HepG2 (cell line): Measurements from ENCODE around the gene NUDT6. TPM values are rescaled to one million over a fixed set of nuclear protein-coding genes. Genes with fewer than 3 reads are reported as not detected.

Experiments used
- ATAC-seq: fragments of 200-7000 bp; cut with Tn5 transposase; 3 replicates; pipeline ENCODE4 v1.9.1; 2020; ENCODE audit warnings: mild to moderate bottlenecking, moderate library complexity
- BruUV-seq: library from RNA; stranded (reverse); fragments of 400-500 nt; replicated peaks from 2 replicates; lab custom pipeline; 2021; lab: Mats Ljungman, UMichigan
- CTCF ChIA-PET: fragments of 300-600 bp; formaldehyde crosslinking; extraction: SDS; loops from one replicate; lab custom pipeline; 2021; ENCODE audit warnings: low total read pairs, inconsistent platforms, low intra/inter-chr PET ratio; lab: Yijun Ruan, JAX
- POLR2A ChIA-PET: fragments of 350-600 bp; sonication (Branson Sonifier 250); formaldehyde crosslinking; loops from one replicate; lab custom pipeline; 2020; ENCODE audit warnings: antibody characterized with exemption, inconsistent platforms; lab: Yijun Ruan, JAX
- DNase-seq: peaks from one replicate; pipeline ENCODE4 v3.0.0-alpha.2; 2015; ENCODE audit warnings: low spot score
- FAIRE-seq: peaks from 3 replicates; lab custom pipeline; 2011; peaks lifted over from hg19 to GRCh38; lab: Jason Lieb, UNC
- H2AFZ ChIP-seq: one replicate; pipeline ENCODE4 v1.6.1; 2011; ENCODE audit warnings: low read length, inconsistent platforms
- H3K27ac ChIP-seq: fragments of 300-600 bp; 3 replicates; pipeline ENCODE4 v1.8.0; 2011; ENCODE audit warnings: mixed run types, mild to moderate bottlenecking, mixed read lengths, low read length, inconsistent platforms; ENCODE audit not compliant: insufficient read depth; ENCODE audit errors: extremely low read length
- H3K27me3 ChIP-seq, 2 experiments: fragments of 200-600 bp in 1 of 2; 2 replicates in 1 of 2; 3 replicates in 1 of 2; pipeline versions ENCODE4 v1.6.0 to v1.8.0; 2011; ENCODE audit warnings: low read length in 2 of 2, mild to moderate bottlenecking in 2 of 2, moderate library complexity in 2 of 2, inconsistent platforms in 1 of 2; ENCODE audit not compliant: insufficient read depth in 2 of 2, control insufficient read depth in 1 of 2
- H3K36me3 ChIP-seq, 2 experiments: fragments of 200-600 bp in 1 of 2; replicated peaks in 1 of 2; 2 replicates in 1 of 2; 3 replicates in 1 of 2; pipeline versions ENCODE4 v1.5.1 to v1.8.0; 2011; ENCODE audit warnings: low read length in 2 of 2, inconsistent platforms in 1 of 2; ENCODE audit not compliant: insufficient read depth in 2 of 2, control insufficient read depth in 1 of 2
- H3K4me1 ChIP-seq: 2 replicates; pipeline ENCODE4 v1.5.1; 2012; ENCODE audit warnings: low read length, inconsistent platforms; ENCODE audit not compliant: insufficient read depth
- H3K4me2 ChIP-seq: 2 replicates; pipeline ENCODE4 v1.6.0; 2011; ENCODE audit warnings: low read depth, low read length, inconsistent platforms
- H3K4me3 ChIP-seq, 3 experiments: fragments of 200-600 bp in 1 of 3; sonication (generic), shearing (Covaris generic) in 1 of 3; replicated peaks in 1 of 3; 2 replicates each; pipeline ENCODE4 v1.5.1; 2011 to 2016; ENCODE audit warnings: low read length in 3 of 3, inconsistent platforms in 2 of 3, low read depth in 2 of 3, mild to moderate bottlenecking in 2 of 3, control low read depth in 1 of 3, mixed read lengths in 1 of 3; ENCODE audit not compliant: insufficient read depth in 1 of 3
- H3K79me2 ChIP-seq: one replicate; pipeline ENCODE4 v1.6.1; 2011; ENCODE audit warnings: low read length, inconsistent platforms; ENCODE audit not compliant: insufficient read depth
- H3K9ac ChIP-seq: 2 replicates; pipeline ENCODE4 v1.6.0; 2011; ENCODE audit warnings: mild to moderate bottlenecking, low read depth, low read length, inconsistent platforms; ENCODE audit not compliant: insufficient read depth
- H3K9me3 ChIP-seq: 2 replicates; pipeline ENCODE4 v1.5.1; 2012; ENCODE audit warnings: mild to moderate bottlenecking, low read length
- H4K20me1 ChIP-seq: 2 replicates; pipeline ENCODE4 v1.6.0; 2011; ENCODE audit warnings: inconsistent platforms, mild to moderate bottlenecking, low read length, moderate library complexity; ENCODE audit not compliant: insufficient read depth
- CBFB ChIP-seq: sonication (generic); formaldehyde crosslinking; IDR thresholded peaks from 2 replicates; pipeline ENCODE4 v1.4.0; 2020; ENCODE audit warnings: missing genetic modification reagents
- CHD2 ChIP-seq: IDR thresholded peaks from 2 replicates; pipeline ENCODE4 v1.6.1; 2011; ENCODE audit warnings: low read depth, low read length, improper control_type of control experiment
- HOXA5 ChIP-seq: sonication (generic); formaldehyde crosslinking; IDR thresholded peaks from 2 replicates; pipeline ENCODE4 v1.4.0; 2020; ENCODE audit warnings: missing genetic modification reagents
- MBNL3 ChIP-seq: fragments of 250-450 bp; sonication (Bioruptor Pico); conservative IDR thresholded peaks from 2 replicates; pipeline ENCODE4 v1.8.0; 2022; ENCODE audit warnings: mild to moderate bottlenecking, inconsistent platforms
- TMF1 ChIP-seq: sonication (generic); formaldehyde crosslinking; IDR thresholded peaks from 2 replicates; pipeline ENCODE4 v1.8.1; 2022; ENCODE audit warnings: low read depth, missing genetic modification reagents
- ZNF251 ChIP-seq: sonication (generic); formaldehyde crosslinking; IDR thresholded peaks from 2 replicates; pipeline ENCODE4 v1.9.0; 2021; ENCODE audit warnings: mild to moderate bottlenecking, missing genetic modification reagents
- ZNF879 ChIP-seq: sonication (generic); formaldehyde crosslinking; IDR thresholded peaks from 2 replicates; pipeline ENCODE4 v1.8.1; 2023; ENCODE audit warnings: missing genetic modification reagents
- ZZZ3 ChIP-seq: sonication (generic); formaldehyde crosslinking; IDR thresholded peaks from 2 replicates; pipeline ENCODE4 v1.4.0; 2020; ENCODE audit warnings: missing genetic modification reagents, mild to moderate bottlenecking, borderline replicate concordance
- WGBS: methylation state at CpG from one replicate; pipeline ENCODE4 v1.1.6; 2017; ENCODE audit warnings: low lambda C conversion rate; 5-methylcytosine and 5-hydroxymethylcytosine counted together
- in situ Hi-C: cut with HindIII; loops from 2 replicates; pipeline ENCODE4 v1.10.0; 2017; ENCODE audit warnings: low pct_unique_long_range_greater_than_20kb; ENCODE audit not compliant: extremely low pct_ligation_motif_present
- intact Hi-C: fragments of 100-400 bp; cut with micrococcal nuclease; formaldehyde crosslinking; loops from one replicate; pipeline ENCODE4 v1.10.0; 2022; ENCODE audit not compliant: unreplicated experiment
- polyA plus RNA-seq, 8 experiments: library from polyadenylated mRNA; depleted of rRNA in 3 of 8; stranded (reverse) in 7 of 8; unstranded in 1 of 8; fragments of >200 nt; fragmentation: Illumina TruSeq in 4 of 8; extraction: Trizol in 4 of 8; gene quantifications; 2 replicates each; pipeline versions ENCODE4 v1.2.1 to v1.2.3, GENCODE V29; 2011 to 2016; ENCODE audit warnings: low read depth in 4 of 8, missing spikeins in 1 of 8, mixed read lengths in 1 of 8; ENCODE audit not compliant: insufficient read depth in 1 of 8
- total RNA-seq, 5 experiments: library from RNA; depleted of rRNA; stranded (reverse); fragments of >200 nt; fragmentation: Illumina TruSeq; extraction: Trizol; gene quantifications; 2 replicates each; pipeline ENCODE4 v1.2.3, GENCODE V29; 2016; ENCODE audit warnings: low read depth in 1 of 5
- TF ChIP-seq, protein P1 (sequence below): IDR thresholded peaks from 2 replicates; pipeline ENCODE4 v1.6.1; 2018; ENCODE audit warnings: missing genetic modification reagents
- TF ChIP-seq, protein P2 (sequence below): sonication (generic); formaldehyde crosslinking; IDR thresholded peaks from 2 replicates; pipeline ENCODE4 v1.4.0; 2020; ENCODE audit warnings: mild to moderate bottlenecking, missing genetic modification reagents, borderline replicate concordance
- TF ChIP-seq, protein P3 (sequence below): sonication (generic); formaldehyde crosslinking; IDR thresholded peaks from 2 replicates; pipeline ENCODE4 v1.9.0; 2021; ENCODE audit warnings: missing genetic modification reagents, borderline replicate concordance
- TF ChIP-seq, protein P4 (sequence below): IDR thresholded peaks from 2 replicates; pipeline ENCODE4 v1.6.1; 2012; ENCODE audit warnings: low read depth, low read length, improper control_type of control experiment
- TF ChIP-seq, protein P5 (sequence below): sonication (generic); formaldehyde crosslinking; IDR thresholded peaks from 2 replicates; pipeline ENCODE4 v1.5.0; 2020; ENCODE audit warnings: mild to moderate bottlenecking, missing genetic modification reagents

NUDT6 gene
- total and polyA plus RNA-seq, 2 of the 13 experiments (the other 11 are each of a cell fraction or from before 2014, with no cell fraction given): 4.8 to 8.3 TPM

DNA sequence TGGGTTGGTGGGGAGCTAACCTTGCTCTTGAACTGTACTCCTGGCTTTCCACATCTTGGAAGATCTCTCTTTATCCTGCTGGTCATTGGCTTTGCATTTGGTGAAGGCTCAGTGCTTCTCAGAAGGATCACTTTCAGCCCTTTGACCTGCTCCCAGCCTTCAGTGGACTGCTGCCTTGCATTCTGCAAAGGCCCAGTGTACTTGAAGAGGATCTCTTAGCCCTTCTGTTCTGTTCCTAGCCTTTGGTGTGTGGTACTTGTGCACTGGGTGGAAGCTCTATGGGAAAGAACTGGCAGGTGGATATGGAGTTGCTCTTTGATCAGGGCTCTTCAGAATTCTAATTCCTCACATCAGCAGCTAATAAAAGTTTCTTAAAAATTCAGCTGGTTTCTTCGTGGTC lies 49.3 kb downstream of the NUDT6 start:
- no peak overlapping the region for H3K27ac ChIP-seq
- H3K27me3 ChIP-seq: no peaks in the 10 kb centered on the region
- no peak overlapping the region for H3K9ac ChIP-seq
- DNase-seq (no peak), FAIRE-seq (no peak), ATAC-seq (no peak)
- no peak overlapping the region for H2AFZ ChIP-seq
- H3K36me3 ChIP-seq: no peaks in the 10 kb centered on the region
- no peaks in the 10 kb centered on the region for H4K20me1 ChIP-seq
- WGBS: 61% methylated on average over 1 of the region's 1 CpG
- no peaks in the 10 kb centered on the region for H3K79me2 ChIP-seq
- no TSS peak for BruUV-seq
- no peak overlapping the region for H3K4me3 ChIP-seq
- intact Hi-C loops: loop anchor here (1.0 kb wide), 1 partner anchor 44 kb away; no protein-coding TSS in a partner anchor
- no peak overlapping the region for H3K4me2 ChIP-seq
- peaks cover 6% of the 10 kb centered on the region; the same call in 1 of the 2 replicates for H3K4me1 ChIP-seq
- ChIA-PET CTCF (no interaction called here), POLR2A (no interaction called here)
- no peaks in the 10 kb centered on the region for H3K9me3 ChIP-seq
- in situ Hi-C loops: no loop called here
- TF ChIP-seq, protein P1, sequence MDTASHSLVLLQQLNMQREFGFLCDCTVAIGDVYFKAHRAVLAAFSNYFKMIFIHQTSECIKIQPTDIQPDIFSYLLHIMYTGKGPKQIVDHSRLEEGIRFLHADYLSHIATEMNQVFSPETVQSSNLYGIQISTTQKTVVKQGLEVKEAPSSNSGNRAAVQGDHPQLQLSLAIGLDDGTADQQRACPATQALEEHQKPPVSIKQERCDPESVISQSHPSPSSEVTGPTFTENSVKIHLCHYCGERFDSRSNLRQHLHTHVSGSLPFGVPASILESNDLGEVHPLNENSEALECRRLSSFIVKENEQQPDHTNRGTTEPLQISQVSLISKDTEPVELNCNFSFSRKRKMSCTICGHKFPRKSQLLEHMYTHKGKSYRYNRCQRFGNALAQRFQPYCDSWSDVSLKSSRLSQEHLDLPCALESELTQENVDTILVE: no peak
- TF ChIP-seq, protein P2, sequence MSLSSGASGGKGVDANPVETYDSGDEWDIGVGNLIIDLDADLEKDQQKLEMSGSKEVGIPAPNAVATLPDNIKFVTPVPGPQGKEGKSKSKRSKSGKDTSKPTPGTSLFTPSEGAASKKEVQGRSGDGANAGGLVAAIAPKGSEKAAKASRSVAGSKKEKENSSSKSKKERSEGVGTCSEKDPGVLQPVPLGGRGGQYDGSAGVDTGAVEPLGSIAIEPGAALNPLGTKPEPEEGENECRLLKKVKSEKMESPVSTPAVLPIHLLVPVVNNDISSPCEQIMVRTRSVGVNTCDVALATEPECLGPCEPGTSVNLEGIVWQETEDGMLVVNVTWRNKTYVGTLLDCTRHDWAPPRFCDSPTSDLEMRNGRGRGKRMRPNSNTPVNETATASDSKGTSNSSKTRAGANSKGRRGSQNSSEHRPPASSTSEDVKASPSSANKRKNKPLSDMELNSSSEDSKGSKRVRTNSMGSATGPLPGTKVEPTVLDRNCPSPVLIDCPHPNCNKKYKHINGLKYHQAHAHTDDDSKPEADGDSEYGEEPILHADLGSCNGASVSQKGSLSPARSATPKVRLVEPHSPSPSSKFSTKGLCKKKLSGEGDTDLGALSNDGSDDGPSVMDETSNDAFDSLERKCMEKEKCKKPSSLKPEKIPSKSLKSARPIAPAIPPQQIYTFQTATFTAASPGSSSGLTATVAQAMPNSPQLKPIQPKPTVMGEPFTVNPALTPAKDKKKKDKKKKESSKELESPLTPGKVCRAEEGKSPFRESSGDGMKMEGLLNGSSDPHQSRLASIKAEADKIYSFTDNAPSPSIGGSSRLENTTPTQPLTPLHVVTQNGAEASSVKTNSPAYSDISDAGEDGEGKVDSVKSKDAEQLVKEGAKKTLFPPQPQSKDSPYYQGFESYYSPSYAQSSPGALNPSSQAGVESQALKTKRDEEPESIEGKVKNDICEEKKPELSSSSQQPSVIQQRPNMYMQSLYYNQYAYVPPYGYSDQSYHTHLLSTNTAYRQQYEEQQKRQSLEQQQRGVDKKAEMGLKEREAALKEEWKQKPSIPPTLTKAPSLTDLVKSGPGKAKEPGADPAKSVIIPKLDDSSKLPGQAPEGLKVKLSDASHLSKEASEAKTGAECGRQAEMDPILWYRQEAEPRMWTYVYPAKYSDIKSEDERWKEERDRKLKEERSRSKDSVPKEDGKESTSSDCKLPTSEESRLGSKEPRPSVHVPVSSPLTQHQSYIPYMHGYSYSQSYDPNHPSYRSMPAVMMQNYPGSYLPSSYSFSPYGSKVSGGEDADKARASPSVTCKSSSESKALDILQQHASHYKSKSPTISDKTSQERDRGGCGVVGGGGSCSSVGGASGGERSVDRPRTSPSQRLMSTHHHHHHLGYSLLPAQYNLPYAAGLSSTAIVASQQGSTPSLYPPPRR (CRISPR knock-in tag): no peak
- TF ChIP-seq, protein P3, sequence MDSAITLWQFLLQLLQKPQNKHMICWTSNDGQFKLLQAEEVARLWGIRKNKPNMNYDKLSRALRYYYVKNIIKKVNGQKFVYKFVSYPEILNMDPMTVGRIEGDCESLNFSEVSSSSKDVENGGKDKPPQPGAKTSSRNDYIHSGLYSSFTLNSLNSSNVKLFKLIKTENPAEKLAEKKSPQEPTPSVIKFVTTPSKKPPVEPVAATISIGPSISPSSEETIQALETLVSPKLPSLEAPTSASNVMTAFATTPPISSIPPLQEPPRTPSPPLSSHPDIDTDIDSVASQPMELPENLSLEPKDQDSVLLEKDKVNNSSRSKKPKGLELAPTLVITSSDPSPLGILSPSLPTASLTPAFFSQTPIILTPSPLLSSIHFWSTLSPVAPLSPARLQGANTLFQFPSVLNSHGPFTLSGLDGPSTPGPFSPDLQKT: no peak
- TF ChIP-seq ZNF879 (CRISPR knock-in tag) (no peak), HOXA5 (CRISPR knock-in tag) (no peak), ZNF251 (CRISPR knock-in tag) (no peak), ZZZ3 (CRISPR knock-in tag) (no peak), TMF1 (CRISPR knock-in tag) (no peak), MBNL3 (CRISPR knock-in tag) (no peak), CBFB (CRISPR knock-in tag) (no peak), CHD2 (no peak)
- TF ChIP-seq, protein P4, sequence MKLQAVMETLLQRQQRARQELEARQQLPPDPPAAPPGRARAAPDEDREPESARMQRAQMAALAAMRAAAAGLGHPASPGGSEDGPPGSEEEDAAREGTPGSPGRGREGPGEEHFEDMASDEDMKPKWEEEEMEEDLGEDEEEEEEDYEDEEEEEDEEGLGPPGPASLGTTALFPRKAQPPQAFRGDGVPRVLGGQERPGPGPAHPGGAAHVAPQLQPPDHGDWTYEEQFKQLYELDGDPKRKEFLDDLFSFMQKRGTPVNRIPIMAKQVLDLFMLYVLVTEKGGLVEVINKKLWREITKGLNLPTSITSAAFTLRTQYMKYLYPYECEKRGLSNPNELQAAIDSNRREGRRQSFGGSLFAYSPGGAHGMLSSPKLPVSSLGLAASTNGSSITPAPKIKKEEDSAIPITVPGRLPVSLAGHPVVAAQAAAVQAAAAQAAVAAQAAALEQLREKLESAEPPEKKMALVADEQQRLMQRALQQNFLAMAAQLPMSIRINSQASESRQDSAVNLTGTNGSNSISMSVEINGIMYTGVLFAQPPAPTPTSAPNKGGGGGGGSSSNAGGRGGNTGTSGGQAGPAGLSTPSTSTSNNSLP: no peak
- TF ChIP-seq, protein P5, sequence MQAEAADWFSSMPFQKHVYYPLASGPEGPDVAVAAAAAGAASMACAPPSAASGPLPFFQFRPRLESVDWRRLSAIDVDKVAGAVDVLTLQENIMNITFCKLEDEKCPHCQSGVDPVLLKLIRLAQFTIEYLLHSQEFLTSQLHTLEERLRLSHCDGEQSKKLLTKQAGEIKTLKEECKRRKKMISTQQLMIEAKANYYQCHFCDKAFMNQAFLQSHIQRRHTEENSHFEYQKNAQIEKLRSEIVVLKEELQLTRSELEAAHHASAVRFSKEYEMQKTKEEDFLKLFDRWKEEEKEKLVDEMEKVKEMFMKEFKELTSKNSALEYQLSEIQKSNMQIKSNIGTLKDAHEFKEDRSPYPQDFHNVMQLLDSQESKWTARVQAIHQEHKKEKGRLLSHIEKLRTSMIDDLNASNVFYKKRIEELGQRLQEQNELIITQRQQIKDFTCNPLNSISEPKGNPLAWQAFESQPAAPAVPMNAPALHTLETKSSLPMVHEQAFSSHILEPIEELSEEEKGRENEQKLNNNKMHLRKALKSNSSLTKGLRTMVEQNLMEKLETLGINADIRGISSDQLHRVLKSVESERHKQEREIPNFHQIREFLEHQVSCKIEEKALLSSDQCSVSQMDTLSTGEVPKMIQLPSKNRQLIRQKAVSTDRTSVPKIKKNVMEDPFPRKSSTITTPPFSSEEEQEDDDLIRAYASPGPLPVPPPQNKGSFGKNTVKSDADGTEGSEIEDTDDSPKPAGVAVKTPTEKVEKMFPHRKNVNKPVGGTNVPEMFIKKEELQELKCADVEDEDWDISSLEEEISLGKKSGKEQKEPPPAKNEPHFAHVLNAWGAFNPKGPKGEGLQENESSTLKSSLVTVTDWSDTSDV (CRISPR knock-in tag): no peak
